Gastrocnemius medialis (tissue), 4 donors: ENCODE measurements around the gene PTPN21.

Source experiments
- POLR2A ChIP-seq, 2 donors: fragments of 450-650 bp; IDR thresholded peaks; one replicate each; pipeline ENCODE4 v1.6.1; 2017; ENCODE audit warnings: antibody characterized with exemption in 2 of 2, mild to moderate bottlenecking in 2 of 2, moderate library complexity in 2 of 2
- TF ChIP-seq, protein P1 (sequence below), 5 experiments: fragments of 450-650 bp in 3 of 5; fragments of 200-600 bp in 2 of 5; sonication (generic) in 2 of 5; IDR thresholded peaks in 4 of 5; conservative IDR thresholded peaks in 1 of 5; 1 replicate in 4 of 5; 2 replicates in 1 of 5; pipeline ENCODE4 v1.5.1; 2016 to 2019; ENCODE audit warnings: antibody characterized with exemption in 5 of 5, mild to moderate bottlenecking in 3 of 5, moderate library complexity in 3 of 5

DNA sequence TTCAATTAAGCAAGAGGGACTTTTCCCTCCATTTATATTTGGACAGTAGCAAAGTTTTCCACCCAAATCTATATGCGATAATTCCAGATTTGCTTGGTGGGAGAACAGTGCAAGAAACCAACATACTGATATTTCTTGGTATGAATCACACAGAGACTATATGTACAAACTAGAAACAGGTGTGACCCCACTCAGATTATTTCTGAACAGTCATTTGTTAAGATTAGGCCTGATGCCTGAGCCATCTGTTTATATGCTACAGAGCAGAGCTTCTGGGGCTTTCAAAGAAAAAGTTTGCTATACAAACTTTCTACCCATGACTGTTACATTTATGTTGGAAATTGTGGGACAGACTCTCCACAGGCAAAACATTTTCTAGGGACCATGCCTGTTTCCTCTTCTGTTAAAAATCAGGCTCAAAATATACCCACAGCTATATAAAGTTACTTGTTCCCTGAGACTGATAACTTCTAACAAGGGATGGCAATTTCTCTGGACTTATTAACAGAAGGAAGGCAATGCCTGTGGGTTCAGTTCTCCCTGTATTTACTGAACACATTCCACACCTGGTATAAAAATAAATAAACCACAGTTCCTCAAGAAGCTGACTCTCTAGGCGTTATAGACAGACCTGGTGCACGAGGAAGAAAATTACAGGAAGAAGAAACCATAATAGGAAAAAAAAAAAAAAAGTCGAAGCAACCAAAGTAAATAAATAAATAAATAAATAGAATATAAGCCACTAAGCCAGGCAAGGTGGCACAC, 8.0 kb downstream of the PTPN21 start:
- TF ChIP-seq, protein P1, sequence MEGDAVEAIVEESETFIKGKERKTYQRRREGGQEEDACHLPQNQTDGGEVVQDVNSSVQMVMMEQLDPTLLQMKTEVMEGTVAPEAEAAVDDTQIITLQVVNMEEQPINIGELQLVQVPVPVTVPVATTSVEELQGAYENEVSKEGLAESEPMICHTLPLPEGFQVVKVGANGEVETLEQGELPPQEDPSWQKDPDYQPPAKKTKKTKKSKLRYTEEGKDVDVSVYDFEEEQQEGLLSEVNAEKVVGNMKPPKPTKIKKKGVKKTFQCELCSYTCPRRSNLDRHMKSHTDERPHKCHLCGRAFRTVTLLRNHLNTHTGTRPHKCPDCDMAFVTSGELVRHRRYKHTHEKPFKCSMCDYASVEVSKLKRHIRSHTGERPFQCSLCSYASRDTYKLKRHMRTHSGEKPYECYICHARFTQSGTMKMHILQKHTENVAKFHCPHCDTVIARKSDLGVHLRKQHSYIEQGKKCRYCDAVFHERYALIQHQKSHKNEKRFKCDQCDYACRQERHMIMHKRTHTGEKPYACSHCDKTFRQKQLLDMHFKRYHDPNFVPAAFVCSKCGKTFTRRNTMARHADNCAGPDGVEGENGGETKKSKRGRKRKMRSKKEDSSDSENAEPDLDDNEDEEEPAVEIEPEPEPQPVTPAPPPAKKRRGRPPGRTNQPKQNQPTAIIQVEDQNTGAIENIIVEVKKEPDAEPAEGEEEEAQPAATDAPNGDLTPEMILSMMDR (IDR thresholded peaks at IDR 0.05 in 4 of 5, conservative IDR thresholded peaks at IDR 0.05 in 1 of 5) = no peak
- TF ChIP-seq POLR2A (IDR thresholded peaks at IDR 0.05) = no peak
